Measurements from ENCODE around the gene NFU1. TPM values are rescaled to one million over a fixed set of nuclear protein-coding genes. Genes with fewer than 3 reads are reported as not detected.

NFU1 gene
- total and polyA plus RNA-seq, 2 donors (not counting 1 experiment from before 2014, with no cell fraction given): 57.3 to 62.9 TPM

DNA sequence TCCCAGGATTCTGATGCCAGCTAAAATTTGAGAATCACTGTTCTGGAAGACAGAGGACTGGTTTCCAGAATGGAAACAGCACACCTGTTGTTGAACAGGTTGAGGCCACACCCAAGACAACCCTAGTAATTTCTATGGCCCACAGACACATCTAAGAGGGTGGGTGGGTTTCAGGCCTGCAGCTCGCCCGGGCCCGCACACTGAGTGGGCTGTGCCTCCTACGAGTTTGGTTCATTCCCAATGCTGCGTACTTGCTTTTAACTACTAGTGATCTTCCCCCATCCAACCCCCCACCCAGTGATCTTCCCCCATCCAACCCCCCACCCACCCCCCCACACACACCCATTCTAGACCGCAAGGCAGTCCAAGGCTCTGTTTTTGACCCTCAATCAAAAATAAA lies 1.3 kb upstream of the NFU1 start:
- DNase-seq (ENCODE audit: low read depth in 2 of 2): no peak
- no peak overlapping the region for H3K27ac ChIP-seq (ENCODE audit: insufficient read depth, low read length)
- H3K9ac ChIP-seq (ENCODE audit: insufficient read depth, low read length): no peak overlapping the region
- no peak overlapping the region for H3K4me3 ChIP-seq (replicated peaks in 1 of 4; ENCODE audit: control extremely low read depth in 1 of 4, insufficient read depth in 1 of 4, low read depth in 3 of 4, low read length in 4 of 4)
- H3K9me3 ChIP-seq (ENCODE audit: control insufficient read depth, insufficient read depth, low read depth, low read length): no peaks in the 10 kb centered on the region
- H3K4me1 ChIP-seq (ENCODE audit: control insufficient read depth, extremely low read depth, insufficient read depth, low read length): peaks cover 10% of the 10 kb centered on the region
- TF ChIP-seq EZH2 (IDR thresholded peaks at IDR 0.05; ENCODE audit: low read length, missing control alignments): no peak
- TF ChIP-seq, protein P1, sequence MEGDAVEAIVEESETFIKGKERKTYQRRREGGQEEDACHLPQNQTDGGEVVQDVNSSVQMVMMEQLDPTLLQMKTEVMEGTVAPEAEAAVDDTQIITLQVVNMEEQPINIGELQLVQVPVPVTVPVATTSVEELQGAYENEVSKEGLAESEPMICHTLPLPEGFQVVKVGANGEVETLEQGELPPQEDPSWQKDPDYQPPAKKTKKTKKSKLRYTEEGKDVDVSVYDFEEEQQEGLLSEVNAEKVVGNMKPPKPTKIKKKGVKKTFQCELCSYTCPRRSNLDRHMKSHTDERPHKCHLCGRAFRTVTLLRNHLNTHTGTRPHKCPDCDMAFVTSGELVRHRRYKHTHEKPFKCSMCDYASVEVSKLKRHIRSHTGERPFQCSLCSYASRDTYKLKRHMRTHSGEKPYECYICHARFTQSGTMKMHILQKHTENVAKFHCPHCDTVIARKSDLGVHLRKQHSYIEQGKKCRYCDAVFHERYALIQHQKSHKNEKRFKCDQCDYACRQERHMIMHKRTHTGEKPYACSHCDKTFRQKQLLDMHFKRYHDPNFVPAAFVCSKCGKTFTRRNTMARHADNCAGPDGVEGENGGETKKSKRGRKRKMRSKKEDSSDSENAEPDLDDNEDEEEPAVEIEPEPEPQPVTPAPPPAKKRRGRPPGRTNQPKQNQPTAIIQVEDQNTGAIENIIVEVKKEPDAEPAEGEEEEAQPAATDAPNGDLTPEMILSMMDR (conservative IDR thresholded peaks at IDR 0.05 in 1 of 2, IDR thresholded peaks at IDR 0.05 in 1 of 2; ENCODE audit: low read depth in 1 of 2, low read length in 2 of 2): no peak
- H4K20me1 ChIP-seq (ENCODE audit: control insufficient read depth, extremely low read depth, insufficient read depth, low read length): no peaks in the 10 kb centered on the region
- H3K79me2 ChIP-seq (ENCODE audit: control insufficient read depth, insufficient read depth, low read length): peaks cover 25% of the 10 kb centered on the region
- H3K27me3 ChIP-seq (ENCODE audit: control insufficient read depth, insufficient read depth, low read length): no peaks in the 10 kb centered on the region
- no peak overlapping the region for H2AFZ ChIP-seq (ENCODE audit: low read length)
- no peak overlapping the region for H3K4me2 ChIP-seq (ENCODE audit: extremely low read depth, insufficient read depth, low read length)
- H3K36me3 ChIP-seq (ENCODE audit: control insufficient read depth, insufficient read depth, low read length): no peaks in the 10 kb centered on the region

- Histone ChIP-seq H3K79me2 (ENCODE audit: control insufficient read depth, insufficient read depth, low read length) (peaks cover 25% of the 10 kb centered on the region), H4K20me1 (ENCODE audit: control insufficient read depth, extremely low read depth, insufficient read depth, low read length) (no peaks in the 10 kb centered on the region), H3K9ac (ENCODE audit: insufficient read depth, low read length) (peak overlapping the region; percentile 98), H3K27me3 (ENCODE audit: control insufficient read depth, insufficient read depth, low read length) (no peaks in the 10 kb centered on the region), H3K4me2 (ENCODE audit: extremely low read depth, insufficient read depth, low read length) (peak overlapping the region; percentile 64), H3K27ac (ENCODE audit: insufficient read depth, low read length) (peak overlapping the region; percentile 97), H2AFZ (ENCODE audit: low read length) (peak overlapping the region; percentile 90), H3K36me3 (ENCODE audit: control insufficient read depth, insufficient read depth, low read length) (no peaks in the 10 kb centered on the region), H3K4me1 (ENCODE audit: control insufficient read depth, extremely low read depth, insufficient read depth, low read length) (peaks cover 10% of the 10 kb centered on the region), H3K4me3 (replicated peaks in 1 of 4; ENCODE audit: control extremely low read depth in 1 of 4, insufficient read depth in 1 of 4, low read depth in 3 of 4, low read length in 4 of 4) (peak overlapping the region; percentile 61 to 98 (median 82)), H3K9me3 (ENCODE audit: control insufficient read depth, insufficient read depth, low read depth, low read length) (no peaks in the 10 kb centered on the region)
- TF ChIP-seq EZH2 (IDR thresholded peaks at IDR 0.05; ENCODE audit: low read length, missing control alignments): no peak
- TF ChIP-seq, protein P1 (conservative IDR thresholded peaks at IDR 0.05 in 1 of 2, IDR thresholded peaks at IDR 0.05 in 1 of 2; ENCODE audit: low read depth in 1 of 2, low read length in 2 of 2): no peak
- no peak for DNase-seq (ENCODE audit: low read depth in 2 of 2)
These were observed 518 bp upstream of the NFU1 start for GRCh38 chr2:69437751-69438154.

GRCh38 chr2:69436596-69436937 lies 668 bp downstream of the NFU1 start:
- peak overlapping the region; percentile 88 for H3K4me2 ChIP-seq (ENCODE audit: extremely low read depth, insufficient read depth, low read length)
- peak overlapping the region; percentile 97 for H3K27ac ChIP-seq (ENCODE audit: insufficient read depth, low read length)
- no peaks in the 10 kb centered on the region for H4K20me1 ChIP-seq (ENCODE audit: control insufficient read depth, extremely low read depth, insufficient read depth, low read length)
- H3K9ac ChIP-seq (ENCODE audit: insufficient read depth, low read length): peak overlapping the region; percentile 98
- H3K79me2 ChIP-seq (ENCODE audit: control insufficient read depth, insufficient read depth, low read length): peaks cover 25% of the 10 kb centered on the region
- H3K27me3 ChIP-seq (ENCODE audit: control insufficient read depth, insufficient read depth, low read length): no peaks in the 10 kb centered on the region
- H2AFZ ChIP-seq (ENCODE audit: low read length): peak overlapping the region; percentile 98
- no peaks in the 10 kb centered on the region for H3K36me3 ChIP-seq (ENCODE audit: control insufficient read depth, insufficient read depth, low read length)
- DNase-seq (ENCODE audit: low read depth in 2 of 2): peak; percentile 8 to 21
- H3K4me1 ChIP-seq (ENCODE audit: control insufficient read depth, extremely low read depth, insufficient read depth, low read length): peaks cover 10% of the 10 kb centered on the region
- no peaks in the 10 kb centered on the region for H3K9me3 ChIP-seq (ENCODE audit: control insufficient read depth, insufficient read depth, low read depth, low read length)
- peak overlapping the region; percentile 61 to 98 (median 82) for H3K4me3 ChIP-seq (replicated peaks in 1 of 4; ENCODE audit: control extremely low read depth in 1 of 4, insufficient read depth in 1 of 4, low read depth in 3 of 4, low read length in 4 of 4)
- TF ChIP-seq, protein P1 (conservative IDR thresholded peaks at IDR 0.05 in 1 of 2, IDR thresholded peaks at IDR 0.05 in 1 of 2; ENCODE audit: low read depth in 1 of 2, low read length in 2 of 2): no peak
- no peak for TF ChIP-seq EZH2 (IDR thresholded peaks at IDR 0.05; ENCODE audit: low read length, missing control alignments)
